ENCODE results near the gene PPP4R2. TPM values are rescaled to one million over a fixed set of nuclear protein-coding genes. Genes with fewer than 3 reads are reported as not detected.
"Not testable (repeated sequence)": the region's sequence is repeated elsewhere in the genome, so short reads cannot be mapped to it uniquely, and the experiment has no call there.

The PPP4R2 gene
- total RNA-seq, 4 donors from 2014 or later = 31.0 to 60.5 (median 47.0) TPM

- no peak for DNase-seq
- H3K4me3 ChIP-seq = no peak overlapping the region
- no peak for ATAC-seq
- in situ Hi-C loops (cut with MboI; ENCODE audit: low sequenced_read_pairs in 4 of 4) = loop anchor here (5.0 to 25.0 kb wide), 4 partner anchors 123 to 223 kb away; partner anchors contain the start of gene SHQ1 (in 2 of the 4)
- peaks cover 8 to 13% of the 10 kb centered on the region in 2 donors for H3K4me1 ChIP-seq
- no peaks in the 10 kb centered on the region for H3K9me3 ChIP-seq
- peaks cover 0 to 28% of the 10 kb centered on the region in 2 donors for H3K36me3 ChIP-seq
- intact Hi-C loops (cut with DNase I; ENCODE audit: low total_unique reads) = no loop called here
- TF ChIP-seq POLR2A (IDR thresholded peaks at IDR 0.05) (no peak), CTCF (IDR thresholded peaks at IDR 0.05 in 4 of 5, conservative IDR thresholded peaks at IDR 0.05 in 1 of 5) (no peak)
- H3K27me3 ChIP-seq = no peaks in the 10 kb centered on the region
- no peak overlapping the region for H3K27ac ChIP-seq
These were observed 63.7 kb downstream of the PPP4R2 start for GRCh38 chr3:73060302-73060723.

- peaks cover 4 to 5% of the 10 kb centered on the region in 2 donors for H3K4me1 ChIP-seq
- in situ Hi-C loops (cut with MboI; ENCODE audit: low sequenced_read_pairs in 4 of 4) (loop anchor here (5.0 to 25.0 kb wide), 4 partner anchors 124 to 224 kb away; partner anchors contain the start of gene SHQ1 (in 2 of the 4)), intact Hi-C loops (cut with DNase I; ENCODE audit: low total_unique reads) (no loop called here)
- ATAC-seq (no peak), DNase-seq (no peak)
- no peak within 1 kb of the TSS for H3K4me3 ChIP-seq
- H3K27ac ChIP-seq = no peak within 1 kb of the TSS
- H3K27me3 ChIP-seq = no peaks in the 10 kb centered on the region
- TF ChIP-seq CTCF (IDR thresholded peaks at IDR 0.05 in 4 of 5, conservative IDR thresholded peaks at IDR 0.05 in 1 of 5) (no peak), POLR2A (IDR thresholded peaks at IDR 0.05) (no peak)
- H3K36me3 ChIP-seq = peaks cover 0 to 32% of the 10 kb centered on the region in 2 donors
- H3K9me3 ChIP-seq = no peaks in the 10 kb centered on the region
These were observed 64.8 kb downstream of the PPP4R2 start, which contains the start of gene EBLN2 for GRCh38 chr3:73061416-73061815. EBLN2 (plus strand) TSS chr3:73061659; CDS start chr3:73062082, 423 bp downstream.

GRCh38 chr3:73066243-73066642 is 69.6 kb downstream of the PPP4R2 start:
- intact Hi-C loops (cut with DNase I; ENCODE audit: low total_unique reads); ATAC-seq; H3K27ac ChIP-seq; H3K4me1 ChIP-seq; DNase-seq; H3K4me3 ChIP-seq; H3K27me3 ChIP-seq; H3K9me3 ChIP-seq: not testable (repeated sequence)
- H3K36me3 ChIP-seq = peaks cover 0 to 37% of the 10 kb centered on the region in 2 donors
- in situ Hi-C loops (cut with MboI; ENCODE audit: low sequenced_read_pairs in 4 of 4) = loop anchor here (25.0 kb wide), 3 partner anchors 129 to 229 kb away; partner anchors contain the start of gene SHQ1 (in 2 of the 4)

- Histone ChIP-seq H3K27ac (no peak overlapping the region), H3K36me3 (peaks cover 0 to 25% of the 10 kb centered on the region in 2 donors), H3K9me3 (no peaks in the 10 kb centered on the region), H3K4me3 (no peak overlapping the region), H3K4me1 (peaks cover 2 to 13% of the 10 kb centered on the region in 2 donors), H3K27me3 (no peaks in the 10 kb centered on the region)
- DNase-seq = no peak
- TF ChIP-seq CTCF (IDR thresholded peaks at IDR 0.05 in 4 of 5, conservative IDR thresholded peaks at IDR 0.05 in 1 of 5) (no peak), POLR2A (IDR thresholded peaks at IDR 0.05) (no peak)
- ATAC-seq = no peak
- intact Hi-C loops (cut with DNase I; ENCODE audit: low total_unique reads) = no loop called here
- in situ Hi-C loops (cut with MboI; ENCODE audit: low sequenced_read_pairs in 4 of 4) = loop anchor here (25.0 kb wide), 3 partner anchors 131 to 231 kb away; partner anchors contain the start of gene SHQ1 (in 2 of the 4)
These were observed 71.8 kb downstream of the PPP4R2 start for GRCh38 chr3:73068419-73068818.

GRCh38 chr3:73069187-73069586 is 72.6 kb downstream of the PPP4R2 start:
- H3K4me1 ChIP-seq = peaks cover 4 to 16% of the 10 kb centered on the region in 2 donors
- DNase-seq (no peak), ATAC-seq (no peak)
- intact Hi-C loops (cut with DNase I; ENCODE audit: low total_unique reads) (no loop called here), in situ Hi-C loops (cut with MboI; ENCODE audit: low sequenced_read_pairs in 4 of 4) (loop anchor here (25.0 kb wide), 3 partner anchors 132 to 232 kb away; partner anchors contain the start of gene SHQ1 (in 2 of the 4))
- H3K27me3 ChIP-seq = no peaks in the 10 kb centered on the region
- no peak for TF ChIP-seq CTCF (IDR thresholded peaks at IDR 0.05 in 4 of 5, conservative IDR thresholded peaks at IDR 0.05 in 1 of 5)
- no peak for TF ChIP-seq POLR2A (IDR thresholded peaks at IDR 0.05)
- no peaks in the 10 kb centered on the region for H3K9me3 ChIP-seq
- no peak overlapping the region for H3K4me3 ChIP-seq
- H3K36me3 ChIP-seq = peaks cover 0 to 20% of the 10 kb centered on the region in 2 donors
- H3K27ac ChIP-seq = no peak overlapping the region
